HG03280 (cell line): ENCODE measurements around the gene PLA2G4E.

Experiments
- ATAC-seq: cut with Tn5 transposase; IDR thresholded peaks from one replicate; pipeline ENCODE4 v1.9.1; 2021; ENCODE audit warnings: mild to moderate bottlenecking, moderate library complexity; ENCODE audit not compliant: unreplicated experiment

Gene PLA2G4E

DNA sequence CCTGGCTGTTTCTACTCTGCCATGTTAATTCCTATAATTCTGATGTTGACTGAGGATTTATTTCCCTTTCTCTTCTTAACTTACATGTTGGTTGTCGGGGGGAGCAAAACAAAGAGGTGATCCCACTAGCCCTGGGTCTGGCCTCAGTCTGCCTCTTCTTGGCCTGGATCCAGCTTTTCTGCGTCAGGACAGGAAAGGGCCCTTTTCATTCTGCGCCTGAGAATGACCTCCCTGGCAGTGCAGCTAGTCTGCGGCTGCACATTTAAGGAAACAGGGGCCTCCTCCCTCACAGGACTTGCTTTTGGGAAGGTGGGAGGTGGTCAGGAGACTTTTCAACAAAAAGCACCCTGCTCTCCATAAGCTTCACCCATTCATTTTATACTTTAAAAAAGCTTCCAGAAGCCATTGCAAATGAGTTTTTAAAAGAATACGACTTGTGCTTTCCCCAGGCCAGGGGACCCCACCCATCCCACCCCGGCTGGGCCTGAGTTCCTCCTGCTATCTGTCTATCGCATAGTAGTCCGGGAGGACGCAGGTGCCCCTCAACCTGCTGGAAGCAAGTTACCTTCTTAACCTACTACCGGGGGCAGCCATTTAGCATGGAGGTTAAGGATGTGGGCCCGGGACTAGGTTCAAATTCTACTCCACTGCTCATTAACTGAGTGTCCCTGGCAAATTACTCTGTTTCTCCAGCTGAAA, 27.2 kb downstream of the PLA2G4E start:
- no peak for ATAC-seq

DNA sequence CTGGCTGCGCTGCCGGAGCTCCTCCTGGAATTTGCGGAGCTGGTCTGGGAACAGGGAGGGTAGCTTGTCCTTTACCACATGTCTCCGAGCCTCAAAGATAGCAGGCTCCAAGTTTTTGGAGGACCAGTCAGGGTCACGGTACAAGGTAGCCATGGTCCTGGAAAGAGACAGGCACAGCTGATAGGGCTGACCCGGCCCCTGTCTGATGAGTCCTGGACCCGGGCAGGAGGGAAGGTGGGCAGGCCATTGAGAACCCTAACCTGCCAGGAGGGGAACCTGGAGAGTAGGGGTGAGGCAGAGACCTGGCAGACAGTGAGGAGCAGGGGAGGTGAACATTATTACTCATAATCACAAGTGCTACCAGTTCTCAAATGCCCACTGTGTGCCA, 28.0 kb downstream of the PLA2G4E start:
- no peak for ATAC-seq

DNA sequence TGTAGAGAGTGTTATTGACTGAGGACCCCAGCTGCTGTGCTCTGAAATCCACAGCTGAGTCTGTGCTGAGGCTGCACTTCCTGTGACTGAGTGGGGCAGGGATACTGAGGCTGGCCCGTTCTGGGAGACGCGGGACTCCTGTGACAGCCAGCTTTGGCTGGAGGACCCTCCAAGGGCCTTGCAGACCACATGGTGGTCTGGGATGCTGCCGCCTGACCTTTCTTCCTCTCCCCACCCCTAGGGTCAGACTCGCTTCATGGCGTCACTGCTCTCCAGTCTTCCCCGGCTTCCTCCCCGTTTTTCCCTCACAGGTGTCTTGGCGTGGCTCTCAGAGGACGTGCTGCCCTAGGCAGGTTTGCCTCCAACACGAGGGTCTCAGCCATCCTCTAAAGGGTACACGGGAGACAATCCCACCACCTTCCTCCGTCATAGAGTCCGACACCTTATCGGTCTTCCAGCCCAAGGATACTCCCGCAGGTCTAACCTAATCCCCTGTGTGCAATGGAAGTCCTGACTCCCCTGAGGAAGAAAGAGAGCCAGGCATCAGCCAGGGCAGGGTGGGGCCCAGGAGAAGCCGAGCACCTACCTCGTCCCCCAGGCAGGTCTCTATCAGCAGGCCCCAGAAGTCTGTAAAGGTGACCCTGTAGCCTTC, 28.6 kb downstream of the PLA2G4E start:
- no peak for ATAC-seq

DNA sequence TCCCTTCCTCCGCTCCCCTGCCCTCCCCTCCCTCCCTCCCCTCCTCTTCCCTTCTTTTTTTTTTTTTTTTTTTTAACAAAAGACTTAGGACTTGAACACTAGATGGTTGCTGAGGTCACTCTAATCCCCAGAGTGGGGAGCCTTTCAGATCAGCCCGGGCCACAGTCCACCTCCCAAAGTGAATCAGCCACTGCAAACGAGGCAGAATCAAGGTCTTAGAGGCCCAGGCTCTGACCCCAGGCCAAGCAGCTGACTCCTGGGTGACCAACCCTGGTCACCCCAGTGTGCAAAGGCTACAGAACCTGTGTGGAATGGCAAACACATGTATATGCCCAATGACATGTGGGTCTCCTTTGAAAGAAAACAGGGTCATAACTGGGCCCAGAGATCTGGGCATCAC, 30.2 kb downstream of the PLA2G4E start:
- ATAC-seq = no peak

DNA sequence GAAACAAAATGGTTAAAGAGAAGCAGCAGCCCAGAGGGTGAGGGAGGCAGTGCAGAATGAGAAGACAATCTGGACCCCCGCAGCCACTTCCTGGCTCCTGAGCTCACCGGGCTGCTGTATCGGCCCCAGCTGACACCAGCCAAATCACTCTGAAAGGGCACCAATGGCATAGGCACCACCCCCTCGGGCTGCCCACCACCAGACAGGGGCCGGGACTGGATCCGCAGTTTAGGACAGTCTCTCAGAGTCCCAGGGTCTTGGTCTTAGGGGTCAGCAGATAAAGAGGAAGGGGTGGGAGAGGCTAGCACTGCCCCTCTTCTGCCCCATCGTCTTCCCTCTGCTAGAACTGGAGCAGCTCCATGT, 30.6 kb downstream of the PLA2G4E start:
- no peak for ATAC-seq

DNA sequence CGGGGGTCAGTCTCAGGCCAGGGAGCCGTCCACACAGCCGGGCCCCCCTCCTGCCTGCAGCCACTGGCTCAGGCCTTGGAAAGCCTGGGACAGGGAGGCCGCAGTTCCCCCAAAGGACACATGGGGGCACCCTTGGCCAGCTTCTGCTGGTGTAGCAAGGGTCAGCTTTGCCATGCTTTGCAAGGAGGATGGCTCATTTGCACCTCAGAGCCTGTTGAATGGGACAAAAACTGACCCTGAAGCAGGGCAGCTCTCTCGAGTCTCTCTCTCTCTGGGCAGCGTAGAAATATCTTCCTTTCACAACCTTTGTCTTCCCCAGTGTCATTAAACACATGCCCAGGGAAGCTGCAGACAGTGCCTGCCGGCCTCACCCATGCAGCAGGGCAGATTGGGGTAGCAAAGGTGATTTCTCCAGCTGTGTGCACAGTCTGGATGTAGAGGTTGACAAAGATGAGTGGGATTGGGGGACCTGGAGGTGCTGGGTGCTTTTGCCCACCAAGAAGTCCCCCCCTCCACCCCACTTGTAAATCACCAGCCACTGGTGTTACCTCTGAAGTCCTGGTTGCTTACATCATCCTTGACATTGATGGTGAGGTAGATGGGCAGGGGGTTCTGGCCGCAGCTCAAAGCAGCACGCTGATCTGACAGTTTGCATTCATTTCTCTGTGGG, 31.1 kb downstream of the PLA2G4E start:
- ATAC-seq = no peak

DNA sequence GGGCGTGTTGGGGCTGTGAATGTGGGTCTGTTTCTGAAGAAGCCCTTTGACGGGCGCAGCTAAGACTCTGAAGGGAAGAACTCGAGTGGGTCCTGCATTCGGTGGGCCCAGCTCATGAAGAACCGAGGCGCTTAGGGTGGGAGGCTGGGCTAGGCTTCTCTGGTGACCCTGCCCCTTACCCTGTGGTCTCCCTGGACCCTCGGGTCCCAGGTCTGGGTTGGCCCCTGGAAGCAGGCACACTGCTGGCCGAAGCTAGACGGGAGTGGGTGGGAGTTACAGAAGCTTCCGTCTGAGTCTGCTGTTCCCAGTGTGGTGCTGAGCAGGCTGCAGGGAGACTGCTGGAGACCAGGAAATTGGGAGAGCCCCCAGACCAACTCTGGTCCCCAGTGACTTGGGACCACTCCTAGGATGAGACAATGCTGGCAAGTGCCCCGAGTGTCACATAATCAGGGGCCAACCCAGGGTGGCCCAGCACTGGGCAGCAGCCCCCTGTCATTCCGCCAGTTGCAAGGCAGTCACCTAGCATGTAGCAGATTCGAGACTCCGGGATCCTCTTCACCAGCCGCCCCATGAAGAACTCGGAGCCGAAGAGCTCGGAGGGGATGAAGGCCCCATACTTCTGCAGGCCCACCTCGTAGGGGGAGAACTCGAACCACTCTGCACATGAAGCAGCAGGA, 31.8 kb downstream of the PLA2G4E start:
- no peak for ATAC-seq

DNA sequence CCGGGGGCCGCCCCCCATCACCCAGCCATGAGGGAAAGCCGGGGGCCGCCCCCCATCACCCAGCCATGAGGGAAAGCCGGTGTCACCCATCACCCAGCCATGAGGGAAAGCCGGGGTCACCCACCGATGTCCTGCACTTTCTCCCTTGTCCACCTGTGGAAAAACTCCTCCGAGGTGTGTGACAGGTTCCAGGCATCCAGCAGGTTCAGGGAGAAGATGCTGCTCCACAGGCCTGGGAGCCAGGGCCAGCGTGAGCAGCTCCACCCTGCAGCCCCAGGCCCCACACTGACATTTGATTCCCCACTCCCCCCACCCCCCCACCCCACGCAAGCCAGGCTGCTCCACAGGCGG, 32.9 kb downstream of the PLA2G4E start:
- no peak for ATAC-seq

DNA sequence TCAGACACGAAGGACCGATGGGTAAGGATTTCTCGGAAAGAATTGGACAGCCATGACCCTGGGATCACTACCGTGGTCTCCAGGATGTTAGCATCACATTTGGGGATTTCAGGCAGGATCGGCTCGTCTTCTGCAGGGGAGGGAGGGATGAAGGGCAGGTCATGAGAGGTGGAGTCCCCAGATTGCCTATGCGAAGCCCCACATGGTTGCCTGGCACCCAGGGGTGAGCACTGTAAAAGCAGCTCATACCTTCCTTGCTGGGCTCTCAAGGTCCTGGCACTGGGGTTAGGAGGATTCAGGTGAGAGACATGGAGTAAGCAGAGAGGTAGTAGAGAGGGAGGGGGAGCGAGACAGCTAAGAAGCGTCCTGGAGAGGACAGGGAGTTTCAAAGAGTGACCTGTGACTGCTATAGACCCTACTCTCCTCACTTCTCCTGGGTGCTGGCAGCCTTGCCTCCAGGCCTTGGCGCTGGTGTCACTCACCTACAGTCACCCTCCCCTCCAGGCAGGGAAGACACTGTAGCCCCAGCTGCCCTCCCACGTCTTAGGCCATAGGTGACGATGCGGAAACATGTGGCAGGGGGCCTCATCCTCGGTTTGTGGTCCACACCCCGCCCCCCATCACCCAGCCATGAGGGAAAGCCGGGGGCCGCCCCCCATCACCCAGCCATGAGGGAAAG, 33.5 kb downstream of the PLA2G4E start:
- ATAC-seq = no peak

DNA sequence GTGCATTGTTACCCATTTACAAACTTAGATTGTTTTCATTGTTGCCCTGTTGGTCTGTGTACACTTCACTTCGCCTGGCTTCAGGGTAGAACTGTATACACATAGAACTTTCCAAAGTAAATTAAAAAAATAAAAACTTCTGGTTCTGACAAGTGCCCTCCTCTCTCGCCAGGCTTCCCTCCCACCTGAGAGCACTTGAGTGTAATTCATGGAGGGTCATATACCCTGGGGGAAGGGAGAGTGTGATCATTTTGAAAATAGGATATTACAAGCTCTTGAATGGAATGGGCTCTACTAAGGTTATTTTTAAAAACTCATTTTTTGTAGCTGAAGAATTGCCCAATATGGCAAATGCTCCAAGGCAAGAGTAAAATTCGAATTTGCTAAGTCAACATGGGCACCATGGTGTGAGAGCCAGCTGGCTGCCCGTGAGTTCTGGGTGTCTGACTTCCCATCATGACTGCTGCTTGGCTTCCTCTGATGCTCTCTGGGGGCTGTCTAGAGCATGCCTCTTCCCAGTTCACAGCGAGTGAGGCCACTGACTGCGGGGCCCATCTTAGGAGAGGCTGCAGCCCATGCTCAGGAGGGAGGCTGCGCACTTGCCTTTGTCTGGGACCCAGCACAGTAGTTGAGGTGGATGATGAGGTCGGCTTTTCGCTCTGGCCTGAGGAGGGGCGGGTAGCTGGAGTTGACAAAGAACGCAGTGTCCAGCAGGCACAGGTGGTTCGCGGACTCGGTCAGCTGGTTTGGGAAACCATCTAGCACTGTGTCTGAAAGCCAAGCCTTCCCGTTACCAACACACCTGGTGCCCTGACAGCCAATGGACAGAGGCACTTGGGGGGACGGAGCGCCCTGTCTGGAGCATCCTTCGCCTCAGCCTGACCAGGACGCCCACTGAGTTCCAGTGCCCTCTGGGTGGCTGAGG, 35.3 kb downstream of the PLA2G4E start:
- ATAC-seq = no peak

DNA sequence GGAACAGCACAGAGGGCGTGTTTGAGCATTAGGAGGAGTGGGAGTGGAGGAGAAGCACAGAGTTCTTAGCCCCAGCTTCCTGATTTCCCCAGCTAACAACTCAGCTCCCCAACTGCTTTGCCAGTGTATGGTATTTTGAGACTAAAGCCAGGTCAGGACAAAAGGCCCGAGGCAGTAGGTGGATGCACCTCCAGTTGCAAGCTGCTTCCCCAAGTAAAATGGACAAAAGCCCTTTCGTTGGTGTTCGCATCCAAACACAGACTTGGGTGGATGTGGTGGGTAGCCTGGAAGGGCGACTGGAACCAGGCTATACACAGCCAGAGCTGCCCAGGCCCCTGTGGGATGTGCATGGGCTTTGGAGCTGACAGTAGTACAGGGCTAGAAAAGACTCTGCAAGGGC, 36.2 kb downstream of the PLA2G4E start:
- ATAC-seq = no peak

DNA sequence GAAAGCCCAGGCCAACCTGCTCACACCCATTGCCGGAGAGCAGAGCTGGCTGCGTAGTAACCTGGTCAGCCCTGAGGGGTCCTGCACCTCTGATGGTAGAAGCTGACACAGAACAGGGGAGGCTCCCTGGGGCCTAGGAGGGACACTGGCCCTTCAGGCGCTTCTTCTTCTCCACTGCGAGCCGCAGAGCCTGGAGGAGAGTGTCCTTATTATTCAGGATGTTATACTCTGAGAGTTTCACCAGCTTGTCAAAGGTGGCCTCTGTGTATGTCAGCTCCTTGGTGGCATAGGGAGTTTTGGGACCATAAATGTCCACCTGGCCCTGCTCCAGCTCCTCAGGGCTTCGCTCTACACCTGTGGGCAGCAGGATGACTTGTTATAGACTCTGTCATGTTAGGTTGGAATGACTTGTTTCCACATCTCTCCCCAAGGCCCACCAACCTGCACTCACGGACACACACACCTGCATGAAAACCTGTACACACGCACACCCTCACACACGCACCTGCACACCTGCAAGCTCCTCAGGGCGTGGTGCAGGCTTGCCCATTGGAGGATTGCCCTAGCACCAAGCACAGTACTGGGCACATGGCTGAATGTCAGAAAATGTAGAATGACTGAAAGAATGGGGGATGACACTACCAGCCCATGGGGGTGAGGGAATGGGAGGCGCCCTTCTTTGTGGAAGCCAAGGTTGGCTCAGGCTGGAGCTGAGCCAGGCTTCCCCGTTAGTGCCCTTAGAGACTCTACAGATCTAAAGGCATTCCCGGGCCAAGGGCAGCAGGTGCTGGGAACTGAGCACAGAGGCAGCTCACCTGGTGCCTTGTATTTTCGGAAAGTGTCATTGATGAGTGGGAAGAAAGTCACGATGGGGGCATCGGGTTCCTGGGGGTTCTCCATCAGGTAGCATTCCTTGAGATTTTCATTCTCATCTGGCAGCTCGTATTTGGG, 36.9 kb downstream of the PLA2G4E start:
- ATAC-seq = no peak

DNA sequence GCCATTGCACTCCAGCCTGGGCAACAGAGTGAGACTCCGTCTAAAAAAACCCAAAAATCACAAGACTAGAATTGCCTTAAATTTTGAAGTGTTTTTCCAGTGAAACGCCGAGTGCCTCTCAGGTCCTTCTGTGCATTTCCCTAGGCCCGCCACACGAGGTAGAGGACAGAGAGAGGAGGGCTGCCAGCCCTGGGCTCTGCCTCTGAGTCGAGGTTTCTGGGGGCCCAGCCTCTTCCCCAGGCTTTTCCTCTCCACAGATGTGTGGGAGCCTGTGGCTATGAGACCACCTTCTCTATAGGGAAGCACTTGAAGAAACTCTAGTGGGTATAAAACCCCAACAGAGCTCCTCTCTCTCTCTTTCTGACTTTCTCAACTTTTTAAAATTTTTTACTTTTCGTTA, 37.6 kb downstream of the PLA2G4E start:
- no peak for ATAC-seq

DNA sequence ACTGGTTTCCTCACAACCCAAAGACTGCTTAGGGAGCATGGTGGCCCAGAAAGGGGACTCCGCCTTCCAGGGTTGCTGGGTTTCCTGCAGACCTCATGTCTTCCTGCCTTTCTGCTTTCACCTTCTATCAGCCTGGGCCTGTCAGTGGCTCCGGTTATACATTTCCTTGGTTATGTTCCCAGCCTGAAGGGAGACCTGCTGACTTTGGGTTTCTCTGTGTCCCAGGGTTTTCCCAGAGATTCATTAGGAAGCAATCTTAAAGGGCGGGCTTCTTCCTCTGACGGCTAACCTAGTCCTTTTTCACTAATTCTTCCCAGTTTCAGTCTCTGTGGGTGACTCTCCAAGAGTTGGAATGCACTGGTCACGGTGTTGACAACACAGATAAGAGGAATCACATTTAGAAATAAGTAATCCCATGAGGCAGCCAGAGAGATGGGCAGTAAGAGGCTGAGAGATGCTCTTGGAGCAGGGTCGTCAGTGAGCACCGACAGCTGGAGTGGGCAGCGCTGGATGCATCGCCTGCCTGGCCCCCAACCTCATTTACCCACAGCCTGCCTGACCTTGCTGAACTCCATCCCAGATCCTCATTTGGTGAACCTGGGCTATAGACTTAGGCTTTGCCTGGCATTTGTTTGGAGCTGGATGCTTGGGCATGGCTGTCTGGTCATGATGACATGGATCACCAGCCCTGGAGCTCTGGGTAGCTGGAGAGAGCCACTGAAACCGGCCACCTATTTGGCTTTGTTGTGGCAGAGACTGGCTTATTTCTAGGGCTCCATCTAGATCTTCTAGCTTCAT, 38.5 kb downstream of the PLA2G4E start:
- no peak for ATAC-seq

DNA sequence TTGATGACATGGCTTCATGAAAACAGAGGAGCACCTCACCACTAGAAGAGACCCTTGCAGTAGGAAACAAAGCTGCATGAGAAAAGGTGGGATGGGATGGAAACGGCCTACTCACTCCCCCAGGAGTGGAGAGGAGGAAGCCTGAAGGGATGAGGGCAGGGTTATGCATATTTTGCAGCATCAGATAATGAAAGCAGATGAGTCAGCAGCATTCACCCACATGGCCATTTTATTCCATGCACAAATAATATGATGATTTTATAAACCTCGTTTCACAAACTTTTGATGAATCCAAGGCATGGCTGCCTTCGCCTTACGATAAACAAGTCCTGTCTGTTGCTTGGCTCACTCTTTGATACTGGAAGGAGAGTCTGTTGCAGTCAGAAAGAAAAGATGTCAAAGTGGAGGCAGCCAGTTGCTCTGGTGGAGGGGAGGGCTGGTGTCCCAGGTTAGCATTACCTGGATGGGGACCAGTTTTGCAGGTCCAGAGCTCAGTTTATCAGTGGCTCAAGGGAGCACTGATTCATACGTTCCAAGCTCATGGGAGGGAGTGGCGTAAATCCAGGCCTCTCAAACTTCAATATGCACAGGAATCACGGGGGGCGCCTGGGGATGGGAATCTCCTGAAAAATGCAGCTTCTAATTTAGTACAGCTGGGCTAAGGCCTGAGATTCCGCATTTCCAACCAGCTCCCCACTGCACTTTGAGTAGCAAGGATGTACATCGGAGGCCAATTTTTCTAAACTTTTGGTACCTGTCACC, 39.3 kb downstream of the PLA2G4E start:
- no peak for ATAC-seq

DNA sequence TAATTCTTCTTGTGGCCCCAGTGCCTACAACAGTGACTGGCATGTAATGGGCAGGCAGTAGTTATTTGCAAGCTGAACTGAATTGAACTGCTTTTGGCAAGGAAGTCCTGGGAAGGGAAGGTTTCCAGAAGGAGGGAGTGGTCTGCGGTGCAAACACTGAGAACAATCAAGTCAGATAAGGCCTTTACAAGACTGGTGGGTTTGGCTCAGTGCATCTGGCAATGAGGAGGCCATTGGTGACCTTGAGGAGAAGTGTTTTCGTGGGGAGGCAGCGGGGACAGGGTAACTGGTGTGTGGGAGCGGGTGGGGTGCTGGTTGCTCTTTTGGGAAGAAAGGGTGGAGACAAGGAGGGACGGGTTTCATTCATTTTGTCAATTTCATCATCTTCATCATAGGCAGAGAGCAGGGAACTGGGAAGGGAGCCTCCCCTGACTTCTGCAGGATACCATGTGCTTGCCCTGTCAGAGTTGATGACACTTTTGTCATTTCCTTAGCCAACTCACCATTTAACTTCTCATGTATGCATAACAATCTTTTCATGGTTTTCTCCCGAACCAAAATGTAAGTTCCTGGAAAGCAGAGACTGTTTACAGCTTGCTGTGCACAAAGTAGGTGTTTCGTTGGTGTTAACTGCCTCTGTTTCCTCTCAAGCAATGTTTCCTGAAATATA, 40.1 kb downstream of the PLA2G4E start:
- no peak for ATAC-seq
